ENCODE measurements around the gene RGPD8.

The RGPD8 gene

DNA sequence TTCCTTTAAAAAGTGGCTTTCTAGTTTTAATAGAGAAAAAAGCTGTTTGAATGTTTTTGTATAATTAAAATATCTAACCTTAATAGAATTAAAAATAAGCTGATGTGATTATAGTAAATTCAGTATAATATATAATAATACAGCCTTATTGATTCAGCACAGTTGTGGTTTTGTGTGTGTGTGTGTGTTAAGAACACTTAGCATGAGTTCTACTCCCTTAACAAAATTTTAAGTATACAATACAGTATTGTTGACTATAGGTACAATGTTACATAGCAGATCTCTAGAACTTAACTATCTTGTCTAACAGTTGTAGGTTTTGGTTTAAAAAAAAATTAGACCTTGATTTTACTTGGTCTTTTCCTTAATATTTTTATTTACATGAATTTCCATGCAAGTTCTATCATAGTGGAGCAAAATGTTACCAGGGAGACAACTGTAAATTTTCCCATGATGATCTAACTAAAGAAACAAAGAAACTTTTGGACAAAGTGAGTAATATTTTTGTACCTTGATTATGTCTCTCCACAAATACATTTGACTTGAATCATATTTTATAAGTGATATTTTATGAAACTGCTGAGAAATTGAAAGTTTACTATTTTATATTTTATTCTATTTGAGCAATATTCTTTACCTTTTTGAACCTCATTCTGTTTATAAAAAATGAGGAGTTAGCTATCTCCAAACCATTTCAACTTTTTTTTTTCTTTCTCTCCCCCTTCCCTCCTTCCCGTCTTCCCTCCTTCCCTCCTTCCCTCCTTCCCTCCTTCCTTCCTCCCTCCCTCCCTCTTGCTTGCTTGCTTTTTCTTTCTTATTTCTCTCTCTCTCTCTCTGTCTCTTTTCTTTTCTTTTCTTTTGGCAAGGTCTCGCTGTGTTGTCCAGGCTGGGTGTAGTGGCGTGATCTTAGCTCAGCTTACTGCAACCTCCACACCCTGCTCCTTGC, 111.8 kb downstream of the RGPD8 start:
- no peak for DNase-seq
